PFSK-1 (cell line): ENCODE measurements around the gene ATP11B.

ENCODE experiments used
- FOXP2 ChIP-seq: optimal IDR thresholded peaks from 2 replicates; pipeline ENCODE3; 2011; ENCODE audit warnings: borderline replicate concordance, control low read depth, inconsistent platforms; ENCODE audit not compliant: insufficient read depth; ENCODE audit errors: extremely low read length, extremely low read depth
- POLR2AphosphoS5 ChIP-seq: IDR thresholded peaks from 2 replicates; pipeline ENCODE4 v1.6.1; 2012; ENCODE audit warnings: low read depth, mild to moderate bottlenecking, control low read depth, low read length, moderate library complexity
- TAF1 ChIP-seq: IDR thresholded peaks from 2 replicates; pipeline ENCODE4 v1.6.1; 2012; ENCODE audit warnings: low read length, control low read depth, borderline replicate concordance; ENCODE audit not compliant: insufficient read depth
- TF ChIP-seq, protein P1 (sequence below), 2 experiments: IDR thresholded peaks; 2 replicates each; pipeline versions ENCODE4 v1.6.1 to v1.8.0; 2011 to 2012; ENCODE audit warnings: low read depth in 2 of 2, low read length in 2 of 2, control low read depth in 1 of 2, inconsistent platforms in 1 of 2, mild to moderate bottlenecking in 1 of 2, moderate library complexity in 1 of 2; ENCODE audit not compliant: insufficient read depth in 1 of 2

DNA sequence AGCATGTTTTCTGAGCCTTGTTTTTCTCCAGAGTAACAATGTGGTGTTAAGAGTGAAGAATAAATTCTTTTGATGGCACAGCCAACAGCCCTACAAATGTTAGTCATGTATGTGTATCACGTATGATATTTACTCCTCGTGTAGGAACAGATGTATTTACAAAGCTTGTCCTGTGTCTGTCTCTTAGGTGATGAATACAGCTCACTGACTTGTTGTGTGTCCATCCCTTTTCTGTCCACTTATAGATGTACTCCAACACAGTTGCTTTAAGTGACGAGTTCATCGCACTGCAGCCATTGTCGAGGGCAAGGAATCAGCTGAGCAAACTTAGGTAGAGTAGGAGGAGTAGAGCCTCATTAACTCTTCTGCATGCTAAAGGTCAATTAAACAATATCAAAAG, 108.9 kb downstream of the ATP11B start:
- TF ChIP-seq POLR2AphosphoS5 (no peak), TAF1 (no peak), FOXP2 (no peak)
- TF ChIP-seq, protein P1, sequence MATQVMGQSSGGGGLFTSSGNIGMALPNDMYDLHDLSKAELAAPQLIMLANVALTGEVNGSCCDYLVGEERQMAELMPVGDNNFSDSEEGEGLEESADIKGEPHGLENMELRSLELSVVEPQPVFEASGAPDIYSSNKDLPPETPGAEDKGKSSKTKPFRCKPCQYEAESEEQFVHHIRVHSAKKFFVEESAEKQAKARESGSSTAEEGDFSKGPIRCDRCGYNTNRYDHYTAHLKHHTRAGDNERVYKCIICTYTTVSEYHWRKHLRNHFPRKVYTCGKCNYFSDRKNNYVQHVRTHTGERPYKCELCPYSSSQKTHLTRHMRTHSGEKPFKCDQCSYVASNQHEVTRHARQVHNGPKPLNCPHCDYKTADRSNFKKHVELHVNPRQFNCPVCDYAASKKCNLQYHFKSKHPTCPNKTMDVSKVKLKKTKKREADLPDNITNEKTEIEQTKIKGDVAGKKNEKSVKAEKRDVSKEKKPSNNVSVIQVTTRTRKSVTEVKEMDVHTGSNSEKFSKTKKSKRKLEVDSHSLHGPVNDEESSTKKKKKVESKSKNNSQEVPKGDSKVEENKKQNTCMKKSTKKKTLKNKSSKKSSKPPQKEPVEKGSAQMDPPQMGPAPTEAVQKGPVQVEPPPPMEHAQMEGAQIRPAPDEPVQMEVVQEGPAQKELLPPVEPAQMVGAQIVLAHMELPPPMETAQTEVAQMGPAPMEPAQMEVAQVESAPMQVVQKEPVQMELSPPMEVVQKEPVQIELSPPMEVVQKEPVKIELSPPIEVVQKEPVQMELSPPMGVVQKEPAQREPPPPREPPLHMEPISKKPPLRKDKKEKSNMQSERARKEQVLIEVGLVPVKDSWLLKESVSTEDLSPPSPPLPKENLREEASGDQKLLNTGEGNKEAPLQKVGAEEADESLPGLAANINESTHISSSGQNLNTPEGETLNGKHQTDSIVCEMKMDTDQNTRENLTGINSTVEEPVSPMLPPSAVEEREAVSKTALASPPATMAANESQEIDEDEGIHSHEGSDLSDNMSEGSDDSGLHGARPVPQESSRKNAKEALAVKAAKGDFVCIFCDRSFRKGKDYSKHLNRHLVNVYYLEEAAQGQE (IDR thresholded peaks at IDR 0.05; ENCODE audit: insufficient read depth in 1 of 2, low read depth in 2 of 2, low read length in 2 of 2), result no peak
